ENCODE results near the gene RSPH10B2. TPM values are rescaled to one million over a fixed set of nuclear protein-coding genes. Genes with fewer than 3 reads are reported as not detected.
"Not testable (repeated sequence)": the region's sequence is repeated elsewhere in the genome, so short reads cannot be mapped to it uniquely, and the experiment has no call there.

Gene RSPH10B2
- total RNA-seq, 1 donor from 2014 or later: not detected

GRCh38 chr7:6835521-6835920 lies 81.6 kb downstream of the RSPH10B2 start:
- DNase-seq (ENCODE audit: extremely low read depth, low read depth, low spot score): not testable (repeated sequence)

GRCh38 chr7:6837081-6837480 lies 83.2 kb downstream of the RSPH10B2 start:
- DNase-seq (ENCODE audit: extremely low read depth, low read depth, low spot score): not testable (repeated sequence)

DNA sequence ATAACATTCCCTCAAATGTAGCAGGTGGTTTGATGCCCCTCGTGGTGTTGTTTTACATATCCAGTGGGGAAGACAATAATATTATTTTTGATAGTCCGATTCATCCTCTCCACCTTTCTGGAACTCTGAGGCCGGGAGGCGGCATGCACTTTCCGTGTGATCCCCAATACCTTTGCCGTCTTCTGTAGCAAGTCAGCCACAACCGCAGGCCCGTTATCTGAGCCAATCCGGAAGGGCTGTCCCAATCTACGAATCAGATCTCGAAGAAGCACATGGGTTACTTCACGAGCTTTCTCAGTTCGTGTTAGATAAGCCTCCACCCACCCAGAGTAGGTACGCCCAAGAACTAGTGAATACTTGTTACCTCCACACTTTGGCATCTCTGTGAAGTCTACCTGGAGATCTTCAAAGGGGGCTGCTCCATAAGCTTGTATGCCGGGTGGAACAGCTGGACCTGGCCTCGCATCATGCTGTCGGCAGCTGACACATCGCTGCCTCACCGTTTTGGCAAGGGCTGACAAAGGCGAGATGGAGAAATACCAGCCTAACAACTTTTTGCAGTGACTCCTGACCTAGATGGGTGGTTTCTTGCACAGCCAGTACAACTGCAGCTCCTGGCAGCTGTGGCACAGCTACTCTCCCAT lies 88.5 kb downstream of the RSPH10B2 start:
- not testable (repeated sequence) for DNase-seq (ENCODE audit: extremely low read depth, low read depth, low spot score)

DNA sequence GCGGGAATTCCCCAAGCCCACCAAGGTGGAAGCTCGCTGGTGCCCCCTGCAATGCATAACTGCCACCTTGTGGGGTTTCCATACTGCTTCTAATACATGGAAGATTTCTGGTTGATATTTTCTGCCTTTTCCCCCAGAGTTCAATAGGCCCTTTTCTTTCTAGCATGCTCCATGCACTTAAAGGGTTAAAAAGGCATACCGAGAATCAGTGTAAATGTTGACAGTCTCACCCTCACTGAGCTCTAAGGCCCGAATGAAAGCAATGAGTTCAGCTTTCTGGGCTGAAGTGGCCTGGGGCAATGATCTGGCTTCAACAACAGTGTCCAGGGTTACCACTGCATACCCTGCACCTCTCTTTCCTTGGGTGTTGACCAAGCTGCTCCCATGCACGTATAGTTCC lies 89.2 kb downstream of the RSPH10B2 start:
- DNase-seq (ENCODE audit: extremely low read depth, low read depth, low spot score): not testable (repeated sequence)

GRCh38 chr7:6843654-6844053 lies 89.8 kb downstream of the RSPH10B2 start:
- not testable (repeated sequence) for DNase-seq (ENCODE audit: extremely low read depth, low read depth, low spot score)

- not testable (repeated sequence) for DNase-seq (ENCODE audit: extremely low read depth, low read depth, low spot score)
Observed at GRCh38 chr7:6845971-6846449, 92.1 kb downstream of the RSPH10B2 start.

GRCh38 chr7:6847751-6848150 lies 93.8 kb downstream of the RSPH10B2 start:
- DNase-seq (ENCODE audit: extremely low read depth, low read depth, low spot score): not testable (repeated sequence)

Other genes starting within 250 kb of the RSPH10B2 start
- gene GRID2IP, start 202.6 kb upstream of the RSPH10B2 start, total RNA-seq: not detected in 2 replicates
- 30.7 and 33.0 TPM in 2 replicates for gene ZDHHC4, start 176.6 kb upstream of the RSPH10B2 start, total RNA-seq
- gene INTS15, start 164.1 kb upstream of the RSPH10B2 start, total RNA-seq: 24.1 and 30.9 TPM in 2 replicates
- gene ZNF853, start 138.5 kb upstream of the RSPH10B2 start, total RNA-seq: 1.7 and 1.9 TPM in 2 replicates
- gene ZNF316, start 116.8 kb upstream of the RSPH10B2 start, total RNA-seq: 17.2 and 30.7 TPM in 2 replicates
- gene ZNF12, start 47.2 kb upstream of the RSPH10B2 start, total RNA-seq: 8.3 and 11.1 TPM in 2 replicates
- 43.0 and 85.9 TPM in 2 replicates for gene CCZ1B, start 72.2 kb downstream of the RSPH10B2 start, total RNA-seq